HCT116 (cell line): ENCODE results near the gene LAMC2. TPM values are rescaled to one million over a fixed set of nuclear protein-coding genes. Genes with fewer than 3 reads are reported as not detected.

Experiments used
- ATAC-seq: fragments of 200-7000 bp; cut with Tn5 transposase; 2 replicates; pipeline ENCODE4 v1.9.1; 2020; ENCODE audit warnings: mild to moderate bottlenecking, moderate library complexity
- BruUV-seq: library from RNA; stranded (reverse); fragments of 400-500 nt; replicated peaks from 2 replicates; lab custom pipeline; 2021; lab: Mats Ljungman, UMichigan
- CTCF ChIA-PET: fragments of 300-600 bp; sonication (Branson Sonifier 250); formaldehyde crosslinking; loops from one replicate; lab custom pipeline; 2021; ENCODE audit warnings: antibody characterized with exemption; lab: Charles Lee
- POLR2A ChIA-PET: fragments of 300-600, 350-600 bp; sonication (Branson Sonifier 250); formaldehyde crosslinking; loops from one replicate; lab custom pipeline; 2021; ENCODE audit warnings: antibody characterized with exemption; lab: Charles Lee
- RAD21 ChIA-PET, 2 experiments: fragments of 300-600 bp; sonication (Branson Sonifier 250); formaldehyde crosslinking; loops; one replicate each; lab custom pipeline; 2023; ENCODE audit warnings: low total read pairs in 2 of 2; ENCODE audit not compliant: uncharacterized antibody in 2 of 2, unreplicated experiment in 2 of 2, low non-redundant PET in 1 of 2; lab: Charles Lee
- DNase-seq: peaks from one replicate; pipeline ENCODE4 v3.0.0-alpha.2; 2010; ENCODE audit warnings: low read depth, low spot score
- H2AFZ ChIP-seq: fragments of 200-600 bp; shearing (Covaris generic), sonication (generic); 2 replicates; pipeline ENCODE4 v1.6.1; 2017; ENCODE audit warnings: low read depth, mixed run types, mixed read lengths, antibody characterized with exemption, low read length; ENCODE audit not compliant: poor library complexity, severe bottlenecking
- H3K27ac ChIP-seq: 2 replicates; pipeline ENCODE4 v1.5.1; 2012; ENCODE audit warnings: low read depth, low read length
- H3K27me3 ChIP-seq: fragments of 200-600 bp; sonication (generic); 2 replicates; pipeline ENCODE4 v1.6.1; 2016; ENCODE audit warnings: mixed run types, low read length, mixed read lengths; ENCODE audit not compliant: insufficient read depth
- H3K36me3 ChIP-seq, 2 experiments: fragments of 200-500 bp in 1 of 2; fragments of 200-600 bp in 1 of 2; sonication (Bioruptor generic) in 1 of 2; sonication (generic) in 1 of 2; 2 replicates each; pipeline versions ENCODE4 v1.5.1 to v1.6.1; 2014 to 2016; ENCODE audit warnings: low read length in 2 of 2, inconsistent platforms in 1 of 2, mixed read lengths in 1 of 2, mixed run types in 1 of 2; ENCODE audit not compliant: insufficient read depth in 2 of 2, control insufficient read depth in 1 of 2
- H3K4me1 ChIP-seq, 2 experiments: fragments of 200-600 bp in 1 of 2; sonication (generic) in 1 of 2; 2 replicates each; pipeline versions ENCODE4 v1.5.1 to v1.6.1; 2012 to 2017; ENCODE audit warnings: low read length in 2 of 2, inconsistent platforms in 1 of 2, mild to moderate bottlenecking in 1 of 2, mixed read lengths in 1 of 2, mixed run types in 1 of 2, moderate library complexity in 1 of 2; ENCODE audit not compliant: insufficient read depth in 2 of 2, control insufficient read depth in 1 of 2
- H3K4me2 ChIP-seq: fragments of 200-600 bp; sonication (generic); 2 replicates; pipeline ENCODE4 v1.6.1; 2017; ENCODE audit warnings: mixed run types, low read length, mixed read lengths
- H3K4me3 ChIP-seq, 2 experiments: fragments of 200-600 bp in 1 of 2; sonication (generic) in 1 of 2; replicated peaks in 1 of 2; 2 replicates each; pipeline ENCODE4 v1.5.1; 2011 to 2016; ENCODE audit warnings: low read length in 2 of 2, control low read depth in 1 of 2, low read depth in 1 of 2, mild to moderate bottlenecking in 1 of 2, mixed read lengths in 1 of 2, mixed run types in 1 of 2
- H3K79me2 ChIP-seq: fragments of 200-600 bp; sonication (generic); 2 replicates; pipeline ENCODE4 v1.6.1; 2017; ENCODE audit warnings: mild to moderate bottlenecking, mixed run types, low read length, moderate library complexity, mixed read lengths; ENCODE audit not compliant: insufficient read depth
- H3K9ac ChIP-seq: fragments of 200-600 bp; sonication (generic); 2 replicates; pipeline ENCODE4 v1.6.1; 2016; ENCODE audit warnings: low read length, mixed read lengths
- H3K9me2 ChIP-seq: fragments of 200-600 bp; sonication (generic), shearing (Covaris generic); 2 replicates; pipeline ENCODE4 v1.6.1; 2017; ENCODE audit warnings: mixed run types, mild to moderate bottlenecking, moderate library complexity; ENCODE audit not compliant: insufficient read depth
- H3K9me3 ChIP-seq, 2 experiments: fragments of 200-500 bp in 1 of 2; fragments of 200-600 bp in 1 of 2; sonication (Bioruptor generic) in 1 of 2; sonication (generic) in 1 of 2; 2 replicates each; pipeline ENCODE4 v1.6.1; 2014 to 2017; ENCODE audit warnings: low read length in 2 of 2, mixed read lengths in 2 of 2, inconsistent platforms in 1 of 2, low read depth in 1 of 2, mild to moderate bottlenecking in 1 of 2, mixed run types in 1 of 2, moderate library complexity in 1 of 2; ENCODE audit not compliant: control insufficient read depth in 1 of 2, insufficient read depth in 1 of 2
- H4K20me1 ChIP-seq: fragments of 200-600 bp; sonication (generic), shearing (Covaris generic); 2 replicates; pipeline ENCODE4 v1.6.1; 2017; ENCODE audit warnings: mixed run types, mild to moderate bottlenecking, moderate library complexity; ENCODE audit not compliant: insufficient read depth
- CTCF ChIP-seq, 3 experiments: fragments of 200-600 bp in 1 of 3; sonication (generic) in 1 of 3; IDR thresholded peaks in 2 of 3; conservative IDR thresholded peaks in 1 of 3; 2 replicates each; pipeline ENCODE4 v1.5.1; 2012 to 2017; ENCODE audit warnings: low read depth in 2 of 3, low read length in 2 of 3, antibody characterized with exemption in 1 of 3, borderline replicate concordance in 1 of 3, control low read depth in 1 of 3, mild to moderate bottlenecking in 1 of 3, mixed read lengths in 1 of 3, mixed run types in 1 of 3, moderate library complexity in 1 of 3; ENCODE audit not compliant: insufficient read depth in 1 of 3
- EGR1 ChIP-seq: IDR thresholded peaks from 2 replicates; pipeline ENCODE4 v1.6.1; 2012; ENCODE audit warnings: low read depth
- EZH2phosphoT487 ChIP-seq: fragments of 200-600 bp; IDR thresholded peaks from 2 replicates; pipeline ENCODE4 v1.6.1; 2018; ENCODE audit warnings: antibody characterized with exemption, borderline replicate concordance
- SP1 ChIP-seq: IDR thresholded peaks from 2 replicates; pipeline ENCODE4 v1.6.1; 2012; ENCODE audit warnings: low read depth
- YY1 ChIP-seq: IDR thresholded peaks from 2 replicates; pipeline ENCODE4 v1.6.1; 2011; ENCODE audit warnings: low read length, low read depth, moderate library complexity, mild to moderate bottlenecking; ENCODE audit not compliant: insufficient replicate concordance; ENCODE audit errors: extremely low read depth
- intact Hi-C: fragments of 100-400 bp; cut with micrococcal nuclease; formaldehyde crosslinking; loops from 2 replicates; pipeline ENCODE4 v1.10.0; 2022
- total RNA-seq: library from RNA; stranded (reverse); gene quantifications from one replicate; pipeline ENCODE4 v1.2.1, GENCODE V29; 2021; ENCODE audit not compliant: unreplicated experiment
- TF ChIP-seq, protein P1 (sequence below): IDR thresholded peaks from 2 replicates; pipeline ENCODE4 v1.6.1; 2012

The LAMC2 gene
- total RNA-seq, 1 experiment from 2014 or later = 22.2 TPM

DNA sequence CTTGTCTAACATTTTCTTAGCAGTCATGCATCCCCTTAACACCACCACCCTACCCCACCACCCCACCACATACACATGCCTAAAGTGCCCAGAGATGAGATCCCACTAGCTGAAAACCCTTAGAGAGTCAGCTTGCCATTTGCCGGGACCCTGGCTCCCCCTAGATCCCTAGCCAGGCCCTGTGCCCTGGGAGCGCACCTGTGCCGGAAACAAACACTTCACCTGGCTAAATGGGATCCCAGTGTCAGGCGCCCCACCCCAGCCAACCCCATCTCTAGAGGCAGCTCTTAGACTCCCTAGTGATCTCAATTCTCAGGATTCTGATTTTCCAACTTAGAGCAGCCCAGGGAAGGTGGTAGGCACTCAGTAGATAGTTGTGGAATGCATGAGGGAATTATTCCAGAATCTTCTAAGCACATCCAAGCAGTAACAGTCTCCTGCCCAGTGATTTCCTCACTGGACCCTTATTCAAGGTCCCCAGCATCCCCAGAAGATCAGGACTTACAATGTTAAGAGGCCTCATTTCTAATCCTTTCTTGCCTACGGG lies 105.2 kb downstream of the LAMC2 start (continued):
- TF ChIP-seq CTCF (IDR thresholded peaks at IDR 0.05 in 2 of 3, conservative IDR thresholded peaks at IDR 0.05 in 1 of 3; ENCODE audit: borderline replicate concordance in 1 of 3, insufficient read depth in 1 of 3, low read depth in 2 of 3, low read length in 2 of 3) (no peak), EGR1 (no peak), EZH2phosphoT487 (no peak), YY1 (no peak)
- TF ChIP-seq, all 23 proteins: peak for 0

DNA sequence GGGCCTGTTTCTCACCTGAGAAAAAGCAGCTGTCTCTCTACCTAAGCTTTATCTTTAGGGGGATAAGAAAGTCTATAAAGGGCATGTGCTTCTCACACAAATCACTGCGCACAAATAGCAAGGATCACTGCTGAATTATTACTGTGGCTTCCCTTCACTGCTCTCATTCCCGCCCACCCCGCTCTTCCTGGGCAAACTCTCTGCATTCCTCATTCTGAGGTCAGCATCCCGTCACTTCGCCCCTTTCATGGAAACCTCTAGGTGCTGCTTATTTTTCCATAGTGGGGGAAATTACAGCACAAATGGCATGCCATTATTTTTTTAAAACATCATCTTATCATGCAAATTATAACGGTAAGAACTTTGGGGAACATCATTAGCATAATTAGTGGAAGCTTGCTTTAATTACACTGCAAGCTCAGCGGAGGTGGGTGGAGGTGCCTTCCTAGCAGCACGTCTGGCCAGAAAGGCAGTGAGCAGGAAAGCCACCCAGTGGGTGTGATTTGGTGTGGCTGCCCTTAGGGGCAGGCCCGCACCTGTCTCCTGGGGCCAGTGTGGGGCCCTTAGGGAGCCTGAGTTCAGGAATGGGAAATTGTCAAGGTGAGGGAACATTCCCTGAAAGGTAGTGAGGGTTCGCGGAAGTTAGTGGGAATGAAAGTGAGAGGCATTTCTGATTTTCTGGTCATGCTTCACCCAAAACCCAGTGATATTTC lies 105.9 kb downstream of the LAMC2 start:
- ChIA-PET POLR2A (no interaction called here), RAD21 (no interaction called here)
- no peak; the same call in 1 of the 2 replicates for ATAC-seq

More for the DNA sequence above, 105.9 kb downstream of the LAMC2 start:
- Histone ChIP-seq H3K79me2 (no peaks in the 10 kb centered on the region), H3K4me1 (no peaks in the 10 kb centered on the region), H3K4me2 (no peak overlapping the region), H3K9me3 (0 out of 4 replicates have a peak, but pooled peaks cover 0 to 2% of the 10 kb centered on the region in 2 experiments), H3K36me3 (no peaks in the 10 kb centered on the region), H3K9ac (no peak overlapping the region), H2AFZ (no peak overlapping the region), H3K9me2 (no peaks in the 10 kb centered on the region), H3K4me3 (no peak overlapping the region), H4K20me1 (no peaks in the 10 kb centered on the region), H3K27me3 (no peaks in the 10 kb centered on the region), H3K27ac (no peak overlapping the region)
- DNase-seq = no peak
- intact Hi-C loops = no loop called here
- TF ChIP-seq SP1 = no peak
- TF ChIP-seq, protein P1, sequence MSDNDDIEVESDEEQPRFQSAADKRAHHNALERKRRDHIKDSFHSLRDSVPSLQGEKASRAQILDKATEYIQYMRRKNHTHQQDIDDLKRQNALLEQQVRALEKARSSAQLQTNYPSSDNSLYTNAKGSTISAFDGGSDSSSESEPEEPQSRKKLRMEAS = no peak
- no TSS peak for BruUV-seq
- CTCF ChIA-PET = no interaction called here
